ENCODE data around the gene RNF20. TPM values are rescaled to one million over a fixed set of nuclear protein-coding genes. Genes with fewer than 3 reads are reported as not detected.

Gene RNF20
- total and polyA plus RNA-seq, 2 donors (not counting 3 experiments of a cell fraction or from before 2014, with no cell fraction given) = 6.1 to 33.7 TPM

DNA sequence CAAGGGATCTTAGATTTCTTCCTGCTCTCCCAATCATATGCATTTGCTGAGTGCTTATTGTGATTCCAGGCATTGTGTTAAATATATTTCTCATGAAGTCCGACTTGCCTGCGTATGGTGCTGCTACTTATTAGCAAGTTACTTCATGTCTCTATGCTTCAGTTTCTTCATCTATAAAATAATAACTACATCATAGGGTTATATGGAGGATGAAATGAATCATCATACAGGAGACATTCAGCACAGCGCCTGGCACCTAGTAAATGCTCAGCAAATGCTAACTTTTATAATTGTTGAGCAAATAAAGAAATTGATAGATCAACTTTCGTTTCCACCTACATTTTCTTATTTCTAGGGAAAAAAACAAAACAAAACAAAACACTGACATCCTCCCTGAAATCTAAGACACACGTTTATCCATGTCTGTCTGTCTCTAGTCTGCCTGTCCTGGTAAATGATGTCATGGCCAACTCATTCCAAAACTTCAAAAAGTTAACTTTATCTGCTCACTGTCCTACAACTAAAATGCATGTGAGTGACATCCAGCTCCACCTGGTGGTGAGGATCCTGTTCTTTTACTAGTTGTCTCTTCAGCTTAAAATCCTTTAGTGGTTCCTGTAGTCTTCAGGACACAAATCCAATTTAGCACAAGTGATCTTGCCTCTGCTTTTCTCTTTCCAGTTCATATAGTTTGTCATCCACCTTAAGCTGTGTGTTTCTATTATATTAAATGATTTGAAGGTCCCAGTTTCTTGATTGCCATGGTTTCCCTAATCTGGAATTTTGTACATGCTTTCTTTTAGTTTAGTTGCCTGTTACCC lies 33.5 kb downstream of the RNF20 start:
- dilution Hi-C loops (cut with MboI; ENCODE audit: extremely low pct_ligation_motif_present, low sequenced_read_pairs) (no loop called here), intact Hi-C loops (cut with micrococcal nuclease) (no loop called here)
- H4K20me1 ChIP-seq (replicated peaks; ENCODE audit: control insufficient read depth, extremely low read depth, insufficient read depth, low read length) = no peaks in the 10 kb centered on the region
- H3K9me3 ChIP-seq (replicated peaks; ENCODE audit: control insufficient read depth, insufficient read depth, low read length) = no peaks in the 10 kb centered on the region
- H3K27me3 ChIP-seq (ENCODE audit: control insufficient read depth in 2 of 2, insufficient read depth in 2 of 2, low read length in 2 of 2) = no peaks in the 10 kb centered on the region
- H3K9ac ChIP-seq (replicated peaks; ENCODE audit: extremely low read depth, insufficient read depth, low read length) = no peak overlapping the region
- no peak overlapping the region for H3K4me2 ChIP-seq (ENCODE audit: insufficient read depth, low read length)
- DNase-seq (ENCODE audit: low read depth, low spot score) (peak; percentile 24), FAIRE-seq (peak; percentile 31)
- no peaks in the 10 kb centered on the region for H3K4me1 ChIP-seq (ENCODE audit: control insufficient read depth, extremely low read depth, insufficient read depth, low read length)
- peaks cover 0 to 4% of the 10 kb centered on the region in 2 experiments for H3K36me3 ChIP-seq (ENCODE audit: control insufficient read depth in 2 of 2, extremely low read depth in 1 of 2, insufficient read depth in 2 of 2, low read length in 2 of 2)
- ChIA-PET CTCF (interaction anchor here (0.7 to 1.9 kb wide), 7 partner anchors 10 to 448 kb away, joined by 3 to 17 read pairs (median 4); no protein-coding TSS in a partner anchor), POLR2A (no interaction called here)
- no peak overlapping the region for H3K27ac ChIP-seq (ENCODE audit: insufficient read depth, low read depth, low read length)
- H3K79me2 ChIP-seq (ENCODE audit: control insufficient read depth, insufficient read depth, low read length) = no peaks in the 10 kb centered on the region
- BruUV-seq (replicated peaks) = no TSS peak
- H2AFZ ChIP-seq (ENCODE audit: low read depth, low read length) = no peak overlapping the region
- TF ChIP-seq GATA2 (IDR thresholded peaks at IDR 0.05; ENCODE audit: insufficient read depth, insufficient read length, low read depth, low read length) (no peak), POLR2AphosphoS5 (IDR thresholded peaks at IDR 0.05; ENCODE audit: insufficient read depth, low read depth, low read length) (no peak), POLR2A (IDR thresholded peaks at IDR 0.05; ENCODE audit: low read depth, low read length) (no peak)
- TF ChIP-seq, protein P1, sequence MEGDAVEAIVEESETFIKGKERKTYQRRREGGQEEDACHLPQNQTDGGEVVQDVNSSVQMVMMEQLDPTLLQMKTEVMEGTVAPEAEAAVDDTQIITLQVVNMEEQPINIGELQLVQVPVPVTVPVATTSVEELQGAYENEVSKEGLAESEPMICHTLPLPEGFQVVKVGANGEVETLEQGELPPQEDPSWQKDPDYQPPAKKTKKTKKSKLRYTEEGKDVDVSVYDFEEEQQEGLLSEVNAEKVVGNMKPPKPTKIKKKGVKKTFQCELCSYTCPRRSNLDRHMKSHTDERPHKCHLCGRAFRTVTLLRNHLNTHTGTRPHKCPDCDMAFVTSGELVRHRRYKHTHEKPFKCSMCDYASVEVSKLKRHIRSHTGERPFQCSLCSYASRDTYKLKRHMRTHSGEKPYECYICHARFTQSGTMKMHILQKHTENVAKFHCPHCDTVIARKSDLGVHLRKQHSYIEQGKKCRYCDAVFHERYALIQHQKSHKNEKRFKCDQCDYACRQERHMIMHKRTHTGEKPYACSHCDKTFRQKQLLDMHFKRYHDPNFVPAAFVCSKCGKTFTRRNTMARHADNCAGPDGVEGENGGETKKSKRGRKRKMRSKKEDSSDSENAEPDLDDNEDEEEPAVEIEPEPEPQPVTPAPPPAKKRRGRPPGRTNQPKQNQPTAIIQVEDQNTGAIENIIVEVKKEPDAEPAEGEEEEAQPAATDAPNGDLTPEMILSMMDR (IDR thresholded peaks at IDR 0.05; ENCODE audit: extremely low read depth in 1 of 2, insufficient read depth in 1 of 2, low read depth in 1 of 2, low read length in 2 of 2) = peak; percentile 10 to 47
- H3K9me1 ChIP-seq (replicated peaks; ENCODE audit: control insufficient read depth, extremely low read depth, insufficient read depth, low read length) = no peaks in the 10 kb centered on the region
- H3K4me3 ChIP-seq (replicated peaks in 1 of 3; ENCODE audit: insufficient read depth in 1 of 3, low read depth in 1 of 3, low read length in 3 of 3) = no peak overlapping the region
